NCI-H1105 treated with DMSO at 0.1 percent for 48 hours (cell line): ENCODE data around the gene PDZRN3.

Source experiments
- DNase-seq: peaks from one replicate; lab custom pipeline; 2025; lab: John Stamatoyannopoulos, UW

PDZRN3 gene

GRCh38 chr3:73516631-73517030 is 108.1 kb downstream of the PDZRN3 start:
- peak; percentile 64 for DNase-seq

- DNase-seq, result peak; percentile 50
Observed at GRCh38 chr3:73513260-73513659, 111.5 kb downstream of the PDZRN3 start.

GRCh38 chr3:73511571-73512525 is 112.9 kb downstream of the PDZRN3 start:
- DNase-seq, result peak; percentile 32

- DNase-seq, result no peak
Observed at GRCh38 chr3:73510784-73511183, 114.0 kb downstream of the PDZRN3 start.

- DNase-seq, result no peak
Observed at GRCh38 chr3:73510334-73510733, 114.4 kb downstream of the PDZRN3 start.

- DNase-seq, result no peak
Observed at GRCh38 chr3:73509816-73510215, 114.9 kb downstream of the PDZRN3 start.

- DNase-seq, result no peak
Observed at GRCh38 chr3:73509066-73509465, 115.7 kb downstream of the PDZRN3 start.

- DNase-seq, result peak; percentile 53
Observed at GRCh38 chr3:73508330-73508954, 116.3 kb downstream of the PDZRN3 start.

GRCh38 chr3:73504852-73505251 is 119.9 kb downstream of the PDZRN3 start:
- DNase-seq, result no peak

- peak; percentile 94 for DNase-seq
Observed at GRCh38 chr3:73504239-73504638, 120.5 kb downstream of the PDZRN3 start.

- no peak for DNase-seq
Observed at GRCh38 chr3:73503781-73504180, 121.0 kb downstream of the PDZRN3 start.

- peak; percentile 71 for DNase-seq
Observed at GRCh38 chr3:73502609-73503583, 121.8 kb downstream of the PDZRN3 start.

GRCh38 chr3:73500321-73500720 is 124.4 kb downstream of the PDZRN3 start:
- no peak for DNase-seq

- no peak for DNase-seq
Observed at GRCh38 chr3:73499787-73500186, 125.0 kb downstream of the PDZRN3 start.

GRCh38 chr3:73498764-73499622 is 125.7 kb downstream of the PDZRN3 start:
- DNase-seq, result no peak

- DNase-seq, result no peak
Observed at GRCh38 chr3:73497646-73498406, 126.9 kb downstream of the PDZRN3 start.

- no peak for DNase-seq
Observed at GRCh38 chr3:73493543-73494308, 131.0 kb downstream of the PDZRN3 start.

GRCh38 chr3:73492186-73492585 is 132.6 kb downstream of the PDZRN3 start:
- no peak for DNase-seq

GRCh38 chr3:73491287-73491662 is 133.5 kb downstream of the PDZRN3 start:
- no peak for DNase-seq
